Dermis lymphatic vessel endothelial cell (primary cell): Measurements from ENCODE around the gene BCHE. TPM values are rescaled to one million over a fixed set of nuclear protein-coding genes. Genes with fewer than 3 reads are reported as not detected.

Experiments
- total RNA-seq: library from RNA; depleted of rRNA; stranded (reverse); fragments of >200 nt; gene quantifications from 2 replicates; pipeline ENCODE4 v1.2.1, GENCODE V29; 2014

Gene BCHE
- 18.2 and 36.1 TPM in 2 replicates for total RNA-seq

DNA sequence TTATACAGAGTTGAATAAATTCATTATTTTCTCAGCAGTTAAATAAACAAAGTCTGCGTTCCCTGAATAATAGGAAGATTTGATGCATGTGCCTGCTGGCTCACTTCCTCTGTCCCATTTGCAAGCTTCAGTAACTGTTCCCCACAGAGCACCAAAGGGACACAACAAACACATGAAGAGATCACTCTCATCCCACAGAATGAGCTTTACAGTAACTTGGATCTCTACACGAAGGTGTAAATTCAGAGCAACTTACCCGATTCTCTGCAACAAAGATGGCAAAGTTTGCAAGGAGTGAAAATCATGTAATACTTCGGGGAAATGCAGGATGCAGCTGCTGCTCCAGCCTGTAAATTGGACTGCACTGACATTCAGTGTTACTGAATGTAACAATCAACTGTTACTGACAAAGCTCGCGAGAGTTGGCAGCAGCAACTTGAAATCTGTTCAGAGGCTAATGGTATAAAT lies at the start of gene BCHE:
Gene BCHE (minus strand): TSS at position 366 of the 468 bp plus-strand sequence. CDS start 6,390 bp downstream, outside the sequence.

